PC-3 (cell line): ENCODE data around the gene KRT25. TPM values are rescaled to one million over a fixed set of nuclear protein-coding genes. Genes with fewer than 3 reads are reported as not detected.
"Not testable (repeated sequence)": the region's sequence is repeated elsewhere in the genome, so short reads cannot be mapped to it uniquely, and the experiment has no call there.

ENCODE experiments used
- ATAC-seq: fragments of 200-7000 bp; cut with Tn5 transposase; 2 replicates; pipeline ENCODE4 v1.9.1; 2020; ENCODE audit warnings: mild to moderate bottlenecking, moderate library complexity
- BruUV-seq: library from RNA; stranded (reverse); fragments of 400-500 nt; replicated peaks from 2 replicates; lab custom pipeline; 2021; lab: Mats Ljungman, UMichigan
- CTCF ChIA-PET: fragments of 300-600 bp; sonication (Branson Sonifier 250); formaldehyde crosslinking; loops from one replicate; lab custom pipeline; 2022; ENCODE audit warnings: antibody characterized with exemption; lab: Charles Lee
- POLR2A ChIA-PET: fragments of 300-600 bp; sonication (Branson Sonifier 250); formaldehyde crosslinking; loops from one replicate; lab custom pipeline; 2022; ENCODE audit warnings: antibody characterized with exemption; ENCODE audit not compliant: unreplicated experiment; lab: Charles Lee
- DNase-seq: peaks from one replicate; pipeline ENCODE4 v3.0.0-alpha.2; 2015
- H2AFZ ChIP-seq: fragments of 300-600 bp; sonication (generic); 2 replicates; pipeline ENCODE4 v1.6.0; 2016; ENCODE audit warnings: antibody characterized with exemption, low read length
- H3F3A ChIP-seq: fragments of 300-600 bp; sonication (generic); one replicate; pipeline ENCODE4 v1.6.0; 2017; ENCODE audit warnings: antibody characterized with exemption, low read length, control low read depth, mild to moderate bottlenecking; ENCODE audit not compliant: unreplicated experiment
- H3K27ac ChIP-seq: fragments of 300-600 bp; sonication (generic); 2 replicates; pipeline ENCODE4 v1.5.1; 2016; ENCODE audit warnings: mild to moderate bottlenecking, low read length
- H3K27me3 ChIP-seq: fragments of 300-600 bp; sonication (generic); 2 replicates; pipeline ENCODE4 v1.6.1; 2016; ENCODE audit warnings: low read length, mixed read lengths
- H3K36me3 ChIP-seq: fragments of 300-600 bp; sonication (generic); 2 replicates; pipeline ENCODE4 v1.6.1; 2016; ENCODE audit warnings: low read depth, mixed run types, low read length, mixed read lengths
- H3K4me1 ChIP-seq: fragments of 300-600 bp; sonication (generic); 2 replicates; pipeline ENCODE4 v1.5.1; 2016; ENCODE audit warnings: low read length; ENCODE audit not compliant: insufficient read depth
- H3K4me2 ChIP-seq: fragments of 300-600 bp; sonication (generic); 2 replicates; pipeline ENCODE4 v1.6.0; 2016; ENCODE audit warnings: low read length
- H3K4me3 ChIP-seq: fragments of 300-600 bp; sonication (generic); 2 replicates; pipeline ENCODE4 v1.5.1; 2016; ENCODE audit warnings: mild to moderate bottlenecking, low read length, mixed read lengths
- H3K79me2 ChIP-seq: fragments of 300-600 bp; sonication (generic); 2 replicates; pipeline ENCODE4 v1.6.1; 2017; ENCODE audit warnings: low read length, mixed read lengths
- H3K9ac ChIP-seq: fragments of 300-600 bp; sonication (generic); 2 replicates; pipeline ENCODE4 v1.6.0; 2016; ENCODE audit warnings: mild to moderate bottlenecking, low read length
- H3K9me2 ChIP-seq: fragments of 300-600 bp; sonication (generic); replicated peaks from 2 replicates; pipeline ENCODE4 v1.6.1; 2016; ENCODE audit warnings: mixed run types, low read length, mixed read lengths
- H3K9me3 ChIP-seq: fragments of 300-600 bp; sonication (generic); 2 replicates; pipeline ENCODE4 v1.6.1; 2016; ENCODE audit warnings: low read length, mixed read lengths
- H4K20me1 ChIP-seq: fragments of 300-600 bp; sonication (generic); 2 replicates; pipeline ENCODE4 v1.6.1; 2016; ENCODE audit warnings: low read length, mixed read lengths
- EZH2 ChIP-seq: fragments of 300-600 bp; sonication (generic); IDR thresholded peaks from one replicate; pipeline ENCODE4 v1.6.1; 2017; ENCODE audit warnings: antibody characterized with exemption, mild to moderate bottlenecking, low read length; ENCODE audit not compliant: unreplicated experiment
- EZH2phosphoT487 ChIP-seq: fragments of 300-600 bp; sonication (generic); IDR thresholded peaks from 2 replicates; pipeline ENCODE4 v1.6.1; 2018; ENCODE audit warnings: mild to moderate bottlenecking, antibody characterized with exemption, low read length, borderline replicate concordance
- intact Hi-C: fragments of 100-400 bp; cut with micrococcal nuclease; formaldehyde crosslinking; loops from 2 replicates; pipeline ENCODE4 v1.9.0; 2023
- total RNA-seq: library from RNA; depleted of rRNA; stranded (reverse); fragments of >200 nt; gene quantifications from 2 replicates; pipeline ENCODE4 v1.2.3, GENCODE V29; 2014
- TF ChIP-seq, protein P1 (sequence below): fragments of 300-600 bp; sonication (generic); conservative IDR thresholded peaks from 2 replicates; pipeline ENCODE4 v1.5.1; 2017; ENCODE audit warnings: antibody characterized with exemption, low read depth, mild to moderate bottlenecking, low read length

The KRT25 gene
- total RNA-seq, 1 experiment from 2014 or later, result not detected

DNA sequence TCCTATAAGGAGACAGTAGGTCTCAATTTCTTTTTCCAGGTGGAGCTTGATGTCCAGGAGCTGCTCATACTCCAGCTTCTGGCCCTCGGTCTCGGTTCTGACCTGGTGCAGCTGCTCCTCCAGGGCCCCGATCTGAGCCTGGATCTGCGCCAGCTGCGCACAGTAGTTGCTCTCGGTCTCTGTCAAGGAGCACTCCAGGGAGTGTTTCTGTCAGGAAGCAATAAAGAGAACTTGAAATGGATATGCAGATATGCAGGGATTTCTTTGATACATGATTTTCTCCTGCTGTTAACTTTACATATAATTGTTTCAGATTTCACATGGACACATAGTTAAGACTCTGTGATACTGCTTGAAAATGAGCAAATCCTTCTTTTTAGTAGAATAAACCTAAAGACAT lies 4.7 kb downstream of the KRT25 start:
- Histone ChIP-seq H3K79me2 (no peaks in the 10 kb centered on the region), H3F3A (no peaks in the 10 kb centered on the region), H3K4me2 (no peak overlapping the region), H4K20me1 (no peaks in the 10 kb centered on the region), H2AFZ (no peak overlapping the region), H3K4me1 (no peaks in the 10 kb centered on the region), H3K9me3 (no peaks in the 10 kb centered on the region), H3K27me3 (no peaks in the 10 kb centered on the region), H3K9ac (no peak overlapping the region), H3K4me3 (no peak overlapping the region), H3K9me2 (no peaks in the 10 kb centered on the region), H3K27ac (no peak overlapping the region), H3K36me3 (no peaks in the 10 kb centered on the region)
- DNase-seq, result no peak
- intact Hi-C loops, result no loop called here
- ATAC-seq, result no peak
- BruUV-seq, result no TSS peak
- ChIA-PET POLR2A (no interaction called here), CTCF (no interaction called here)
- TF ChIP-seq EZH2 (no peak), EZH2phosphoT487 (no peak)
- TF ChIP-seq, protein P1, sequence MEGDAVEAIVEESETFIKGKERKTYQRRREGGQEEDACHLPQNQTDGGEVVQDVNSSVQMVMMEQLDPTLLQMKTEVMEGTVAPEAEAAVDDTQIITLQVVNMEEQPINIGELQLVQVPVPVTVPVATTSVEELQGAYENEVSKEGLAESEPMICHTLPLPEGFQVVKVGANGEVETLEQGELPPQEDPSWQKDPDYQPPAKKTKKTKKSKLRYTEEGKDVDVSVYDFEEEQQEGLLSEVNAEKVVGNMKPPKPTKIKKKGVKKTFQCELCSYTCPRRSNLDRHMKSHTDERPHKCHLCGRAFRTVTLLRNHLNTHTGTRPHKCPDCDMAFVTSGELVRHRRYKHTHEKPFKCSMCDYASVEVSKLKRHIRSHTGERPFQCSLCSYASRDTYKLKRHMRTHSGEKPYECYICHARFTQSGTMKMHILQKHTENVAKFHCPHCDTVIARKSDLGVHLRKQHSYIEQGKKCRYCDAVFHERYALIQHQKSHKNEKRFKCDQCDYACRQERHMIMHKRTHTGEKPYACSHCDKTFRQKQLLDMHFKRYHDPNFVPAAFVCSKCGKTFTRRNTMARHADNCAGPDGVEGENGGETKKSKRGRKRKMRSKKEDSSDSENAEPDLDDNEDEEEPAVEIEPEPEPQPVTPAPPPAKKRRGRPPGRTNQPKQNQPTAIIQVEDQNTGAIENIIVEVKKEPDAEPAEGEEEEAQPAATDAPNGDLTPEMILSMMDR, result no peak

DNA sequence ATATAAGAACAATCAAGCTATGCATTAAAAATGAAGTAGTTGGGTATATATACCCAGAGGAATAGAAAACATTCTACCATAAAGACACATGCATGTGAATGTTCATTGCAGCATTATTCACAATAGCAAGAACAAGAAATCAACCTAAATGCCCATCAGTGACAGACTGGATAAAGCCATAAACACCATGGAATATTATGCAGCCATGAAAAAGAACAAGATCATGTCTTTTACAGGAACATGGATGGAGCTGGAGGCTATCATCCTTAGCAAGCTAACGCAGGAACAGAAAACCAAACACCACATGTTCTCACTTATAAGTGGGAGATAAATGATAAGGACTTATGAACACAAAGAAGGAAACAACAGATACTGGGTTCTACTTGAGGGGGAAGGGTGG lies 6.5 kb downstream of the KRT25 start:
- H3K9ac ChIP-seq, POLR2A ChIA-PET, H3K27me3 ChIP-seq, H3K4me2 ChIP-seq, H4K20me1 ChIP-seq, CTCF ChIA-PET, H3K4me3 ChIP-seq, H3K36me3 ChIP-seq, ATAC-seq, H3K9me2 ChIP-seq, H3F3A ChIP-seq, H3K79me2 ChIP-seq, BruUV-seq, H2AFZ ChIP-seq, H3K9me3 ChIP-seq, H3K4me1 ChIP-seq, DNase-seq, intact Hi-C loops, H3K27ac ChIP-seq: not testable (repeated sequence)

DNA sequence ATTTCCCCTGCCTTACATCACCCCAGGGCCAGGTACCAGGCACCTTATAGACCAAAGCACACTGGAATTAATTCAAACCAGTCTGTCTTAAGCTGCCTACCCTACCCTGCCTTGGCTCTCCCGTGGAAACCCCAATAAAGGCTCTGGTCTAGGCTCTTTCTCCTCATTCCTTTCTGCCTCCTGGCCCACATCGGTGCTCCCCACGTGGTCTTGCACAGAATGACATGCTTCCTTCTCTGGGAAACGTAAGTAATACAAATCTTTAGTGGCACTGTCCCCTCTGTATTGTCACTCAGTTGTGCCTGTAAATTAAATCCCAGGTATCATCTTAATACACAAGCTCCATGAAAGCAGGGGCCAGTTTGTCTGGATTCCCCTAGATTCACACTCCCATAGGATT lies 16.6 kb downstream of the KRT25 start:
- H4K20me1 ChIP-seq, result no peaks in the 10 kb centered on the region
- CTCF ChIA-PET, result no interaction called here
- no peak overlapping the region for H3K4me3 ChIP-seq
- intact Hi-C loops, result no loop called here
- H3K4me2 ChIP-seq, result no peak overlapping the region
- no peaks in the 10 kb centered on the region for H3K79me2 ChIP-seq
- no peaks in the 10 kb centered on the region for H3K4me1 ChIP-seq
- POLR2A ChIA-PET, result no interaction called here
- no peak overlapping the region for H3K27ac ChIP-seq
- TF ChIP-seq EZH2 (no peak), EZH2phosphoT487 (no peak)
- TF ChIP-seq, protein P1, result no peak
- BruUV-seq, result no TSS peak
- no peaks in the 10 kb centered on the region for H3K9me2 ChIP-seq
- peaks cover 17% of the 10 kb centered on the region; the same call in 1 of the 2 replicates for H3K27me3 ChIP-seq
- no peak overlapping the region for H2AFZ ChIP-seq
- no peak for DNase-seq
- no peak for ATAC-seq
- no peaks in the 10 kb centered on the region for H3F3A ChIP-seq
- H3K9me3 ChIP-seq, result no peaks in the 10 kb centered on the region
- no peak overlapping the region for H3K9ac ChIP-seq
- no peaks in the 10 kb centered on the region for H3K36me3 ChIP-seq
